OCI-LY7 (cell line): ENCODE measurements around the gene ZMYND15. TPM values are rescaled to one million over a fixed set of nuclear protein-coding genes. Genes with fewer than 3 reads are reported as not detected.
"Not testable (repeated sequence)": the region's sequence is repeated elsewhere in the genome, so short reads cannot be mapped to it uniquely, and the experiment has no call there.

ENCODE experiments used
- Bru-seq: library from RNA; stranded (reverse); fragments of 400-500 nt; gene quantifications from one replicate; lab custom pipeline; 2021; lab: Mats Ljungman, UMichigan
- BruChase-seq, 2 experiments: library from RNA; stranded (reverse); fragments of 400-500 nt; gene quantifications; one replicate each; lab custom pipeline; 2021; lab: Mats Ljungman, UMichigan
- BruUV-seq: library from RNA; stranded (reverse); fragments of 400-500 nt; replicated peaks from 2 replicates; lab custom pipeline; 2021; lab: Mats Ljungman, UMichigan
- CTCF ChIA-PET: fragments of 300-600 bp; sonication (Branson Sonifier 250); formaldehyde crosslinking; loops from one replicate; lab custom pipeline; 2022; ENCODE audit warnings: antibody characterized with exemption; ENCODE audit not compliant: unreplicated experiment; lab: Charles Lee
- POLR2A ChIA-PET: fragments of 300-600 bp; sonication (Branson Sonifier 250); formaldehyde crosslinking; loops from one replicate; lab custom pipeline; 2022; ENCODE audit warnings: antibody characterized with exemption; lab: Charles Lee
- DNase-seq: peaks from one replicate; pipeline ENCODE4 v3.0.0-alpha.2; 2015; ENCODE audit warnings: low spot score
- H2AFZ ChIP-seq: fragments of 200-600 bp; sonication (generic), shearing (Covaris generic); 2 replicates; pipeline ENCODE4 v1.6.1; 2014; ENCODE audit warnings: mild to moderate bottlenecking, antibody characterized with exemption, low read length, moderate library complexity
- H3K27ac ChIP-seq: fragments of 200-600 bp; sonication (generic); 2 replicates; pipeline ENCODE4 v1.5.1; 2014; ENCODE audit warnings: mixed run types, low read depth, mild to moderate bottlenecking, moderate library complexity, low read length, inconsistent platforms; ENCODE audit not compliant: poor library complexity, severe bottlenecking
- H3K36me3 ChIP-seq: fragments of 200-600 bp; sonication (generic); 2 replicates; pipeline ENCODE4 v1.6.1; 2014; ENCODE audit warnings: mild to moderate bottlenecking, antibody characterized with exemption, low read length, moderate library complexity, mixed read lengths; ENCODE audit not compliant: insufficient read depth
- H3K4me1 ChIP-seq: fragments of 200-600 bp; sonication (generic); 2 replicates; pipeline ENCODE4 v1.5.1; 2014; ENCODE audit warnings: mild to moderate bottlenecking, low read length; ENCODE audit not compliant: insufficient read depth, poor library complexity, severe bottlenecking
- H3K4me2 ChIP-seq: fragments of 200-600 bp; sonication (generic); 2 replicates; pipeline ENCODE4 v1.6.1; 2014; ENCODE audit warnings: mild to moderate bottlenecking, low read length
- H3K4me3 ChIP-seq: fragments of 200-600 bp; sonication (generic); 2 replicates; pipeline ENCODE4 v1.5.1; 2014; ENCODE audit warnings: mild to moderate bottlenecking, low read depth, low read length; ENCODE audit not compliant: poor library complexity, severe bottlenecking
- H3K79me2 ChIP-seq: fragments of 200-600 bp; sonication (generic); 2 replicates; pipeline ENCODE4 v1.6.1; 2016; ENCODE audit warnings: low read depth, mild to moderate bottlenecking, low read length, moderate library complexity, mixed read lengths; ENCODE audit not compliant: insufficient read depth
- H3K9me2 ChIP-seq: fragments of 200-600 bp; sonication (generic); 2 replicates; pipeline ENCODE4 v1.6.1; 2016; ENCODE audit warnings: mild to moderate bottlenecking, low read length, mixed read lengths; ENCODE audit not compliant: insufficient read depth
- H3K9me3 ChIP-seq: fragments of 200-600 bp; sonication (generic); 2 replicates; pipeline ENCODE4 v1.6.1; 2014; ENCODE audit warnings: mild to moderate bottlenecking, mixed run types, low read length, mixed read lengths
- H4K20me1 ChIP-seq: fragments of 200-600 bp; sonication (generic); 2 replicates; pipeline ENCODE4 v1.6.1; 2014; ENCODE audit warnings: mild to moderate bottlenecking, antibody characterized with exemption, low read length, moderate library complexity, mixed read lengths; ENCODE audit not compliant: insufficient read depth
- CTCF ChIP-seq: fragments of 200-600 bp; sonication (generic); conservative IDR thresholded peaks from 2 replicates; pipeline ENCODE4 v1.5.1; 2014; ENCODE audit warnings: mild to moderate bottlenecking, antibody characterized with exemption, low read length, moderate library complexity, mixed read lengths
- EZH2phosphoT487 ChIP-seq: fragments of 200-600 bp; sonication (generic); IDR thresholded peaks from 2 replicates; pipeline ENCODE4 v1.6.1; 2018; ENCODE audit warnings: low read depth, borderline replicate concordance, mild to moderate bottlenecking, mixed run types, antibody characterized with exemption, low read length, moderate library complexity, mixed read lengths
- intact Hi-C: fragments of 100-400 bp; cut with micrococcal nuclease; formaldehyde crosslinking; loops from one replicate; pipeline ENCODE4 v1.10.0; 2022; ENCODE audit not compliant: unreplicated experiment
- long read RNA-seq: library from polyadenylated mRNA; stranded (forward); transcript quantifications from one replicate; pipeline ENCODE4 v2.0.0, GENCODE V29; 2022
- total RNA-seq, 2 experiments: library from RNA; depleted of rRNA in 1 of 2; stranded (reverse); fragments of >200 nt in 1 of 2; shearing (Covaris generic) in 1 of 2; gene quantifications; 2 replicates each; pipeline ENCODE4 v1.2.3, GENCODE V29; 2014 to 2022

Gene ZMYND15, protein sequence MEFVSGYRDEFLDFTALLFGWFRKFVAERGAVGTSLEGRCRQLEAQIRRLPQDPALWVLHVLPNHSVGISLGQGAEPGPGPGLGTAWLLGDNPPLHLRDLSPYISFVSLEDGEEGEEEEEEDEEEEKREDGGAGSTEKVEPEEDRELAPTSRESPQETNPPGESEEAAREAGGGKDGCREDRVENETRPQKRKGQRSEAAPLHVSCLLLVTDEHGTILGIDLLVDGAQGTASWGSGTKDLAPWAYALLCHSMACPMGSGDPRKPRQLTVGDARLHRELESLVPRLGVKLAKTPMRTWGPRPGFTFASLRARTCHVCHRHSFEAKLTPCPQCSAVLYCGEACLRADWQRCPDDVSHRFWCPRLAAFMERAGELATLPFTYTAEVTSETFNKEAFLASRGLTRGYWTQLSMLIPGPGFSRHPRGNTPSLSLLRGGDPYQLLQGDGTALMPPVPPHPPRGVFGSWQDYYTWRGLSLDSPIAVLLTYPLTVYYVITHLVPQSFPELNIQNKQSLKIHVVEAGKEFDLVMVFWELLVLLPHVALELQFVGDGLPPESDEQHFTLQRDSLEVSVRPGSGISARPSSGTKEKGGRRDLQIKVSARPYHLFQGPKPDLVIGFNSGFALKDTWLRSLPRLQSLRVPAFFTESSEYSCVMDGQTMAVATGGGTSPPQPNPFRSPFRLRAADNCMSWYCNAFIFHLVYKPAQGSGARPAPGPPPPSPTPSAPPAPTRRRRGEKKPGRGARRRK
- not detected in 2 replicates for total RNA-seq (2014; rRNA removed; shearing (Covaris generic))
- total RNA-seq (2022), result not detected in 2 replicates
- Bru-seq, nascent RNA, result not detected
- BruChase-seq, experiment 1, labeled RNA remaining after a 6-hour chase, result not detected
- BruChase-seq, experiment 2, labeled RNA remaining after a 2-hour chase, result percentile 19 among the genes with signal in this experiment
- long read RNA-seq, result 0 reads

DNA sequence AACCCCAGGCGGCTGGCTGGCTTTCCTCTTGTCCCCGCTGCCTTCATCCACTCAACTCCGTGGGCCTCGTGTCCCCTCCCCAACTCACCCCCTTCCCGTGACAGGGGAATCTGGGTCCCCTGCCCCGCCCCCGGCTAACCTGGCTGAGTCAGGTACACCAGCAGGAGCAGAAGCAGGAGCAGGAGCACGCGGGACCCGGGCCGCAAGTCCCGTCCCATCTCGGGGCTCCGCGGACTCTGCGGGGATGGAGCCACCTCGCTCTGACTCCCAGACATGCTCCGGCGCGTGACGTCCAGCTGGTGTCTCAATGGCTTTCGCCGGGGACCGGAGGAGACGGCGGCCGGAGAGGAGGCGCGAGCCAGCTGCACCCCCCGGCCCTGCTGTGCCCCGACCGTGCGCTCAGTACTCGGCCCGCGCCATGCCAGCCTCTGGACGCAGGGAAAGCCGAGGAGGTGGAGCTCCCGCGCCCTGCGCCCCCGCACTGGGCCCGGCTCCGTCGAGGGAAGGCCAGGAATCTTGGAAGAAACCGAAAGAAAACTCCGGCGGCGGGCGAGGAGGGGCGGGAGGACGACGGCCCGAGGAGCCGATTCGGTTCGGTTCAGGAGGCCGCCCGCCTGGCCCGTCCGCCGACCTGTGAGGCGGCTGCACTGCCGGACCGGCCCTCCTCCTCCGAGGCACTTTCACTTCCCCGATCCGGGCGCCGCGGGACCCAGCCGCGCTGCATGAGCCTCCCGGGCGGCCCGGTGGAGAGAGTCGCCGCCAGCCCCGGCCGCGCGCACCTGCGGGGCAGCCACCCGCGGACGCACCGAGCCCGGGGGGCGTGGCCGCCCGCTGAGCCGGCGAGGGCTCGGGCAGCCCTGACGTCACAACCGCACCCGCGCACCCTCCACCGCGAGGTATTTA is at the start of gene ZMYND15, which contains the start of gene CXCL16:
Gene ZMYND15 (plus strand): TSS at position 712 of the 903 bp plus-strand sequence. CDS start 716 bp downstream, outside the sequence.
Gene CXCL16 (minus strand): TSS at position 807 of the 903 bp plus-strand sequence. CDS start 589 bp downstream, at position 218.
- TF ChIP-seq CTCF (no peak), EZH2phosphoT487 (no peak)
- ChIA-PET POLR2A (no interaction called here), CTCF (no interaction called here)
- Histone ChIP-seq H3K9me3 (no peaks in the 10 kb centered on the region), H2AFZ (no peak within 1 kb of the TSS), H3K79me2 (no peaks in the 10 kb centered on the region), H3K4me3 (peak within 1 kb of the TSS; percentile 58), H3K9me2 (no peaks in the 10 kb centered on the region), H3K4me1 (peaks cover 6% of the 10 kb centered on the region), H3K36me3 (no peaks in the 10 kb centered on the region), H3K4me2 (peak within 1 kb of the TSS; percentile 61), H3K27ac (no peak within 1 kb of the TSS), H4K20me1 (no peaks in the 10 kb centered on the region)
- intact Hi-C loops, result no loop called here
- no TSS peak for BruUV-seq
- peak; percentile 70 for DNase-seq

DNA sequence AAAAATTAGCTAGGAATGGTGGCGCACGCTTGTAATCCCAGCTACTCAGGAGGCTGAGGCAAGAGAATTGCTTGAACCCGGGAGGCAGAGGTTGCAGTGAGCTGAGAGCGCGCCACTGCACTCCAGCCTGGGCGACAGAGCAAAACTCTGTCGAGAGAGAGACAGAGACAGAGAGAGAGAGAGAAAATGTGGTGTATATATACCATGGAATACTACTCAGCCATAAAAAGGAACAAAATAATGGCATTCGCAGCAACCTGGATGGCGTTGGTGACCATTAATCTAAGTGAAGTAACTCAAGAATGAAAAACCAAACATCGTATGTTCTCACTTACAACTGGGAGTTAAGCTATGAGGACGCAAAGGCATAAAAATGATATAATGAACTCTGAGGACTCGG is 49.8 kb upstream of the ZMYND15 start:
- H3K4me3 ChIP-seq, H3K4me1 ChIP-seq, DNase-seq, BruUV-seq, H3K9me2 ChIP-seq, POLR2A ChIA-PET, H3K9me3 ChIP-seq, CTCF ChIA-PET, H3K27ac ChIP-seq, intact Hi-C loops, H2AFZ ChIP-seq, H3K4me2 ChIP-seq, H4K20me1 ChIP-seq: not testable (repeated sequence)
- Histone ChIP-seq H3K36me3 (peaks cover 93% of the 10 kb centered on the region), H3K79me2 (peaks cover 55% of the 10 kb centered on the region)
